ENCODE measurements around the gene KLHL3.

GRCh38 chr5:137693951-137694721, 41.8 kb downstream of the KLHL3 start:
- TF ChIP-seq, protein P1, sequence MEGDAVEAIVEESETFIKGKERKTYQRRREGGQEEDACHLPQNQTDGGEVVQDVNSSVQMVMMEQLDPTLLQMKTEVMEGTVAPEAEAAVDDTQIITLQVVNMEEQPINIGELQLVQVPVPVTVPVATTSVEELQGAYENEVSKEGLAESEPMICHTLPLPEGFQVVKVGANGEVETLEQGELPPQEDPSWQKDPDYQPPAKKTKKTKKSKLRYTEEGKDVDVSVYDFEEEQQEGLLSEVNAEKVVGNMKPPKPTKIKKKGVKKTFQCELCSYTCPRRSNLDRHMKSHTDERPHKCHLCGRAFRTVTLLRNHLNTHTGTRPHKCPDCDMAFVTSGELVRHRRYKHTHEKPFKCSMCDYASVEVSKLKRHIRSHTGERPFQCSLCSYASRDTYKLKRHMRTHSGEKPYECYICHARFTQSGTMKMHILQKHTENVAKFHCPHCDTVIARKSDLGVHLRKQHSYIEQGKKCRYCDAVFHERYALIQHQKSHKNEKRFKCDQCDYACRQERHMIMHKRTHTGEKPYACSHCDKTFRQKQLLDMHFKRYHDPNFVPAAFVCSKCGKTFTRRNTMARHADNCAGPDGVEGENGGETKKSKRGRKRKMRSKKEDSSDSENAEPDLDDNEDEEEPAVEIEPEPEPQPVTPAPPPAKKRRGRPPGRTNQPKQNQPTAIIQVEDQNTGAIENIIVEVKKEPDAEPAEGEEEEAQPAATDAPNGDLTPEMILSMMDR (IDR thresholded peaks at IDR 0.05): no peak
- TF ChIP-seq POLR2A (IDR thresholded peaks at IDR 0.05): no peak
